Activated T-cell treated with anti-CD3 and anti-CD28 coated beads for 1 hour (primary cell): ENCODE measurements around the gene IL6.
"Not testable (repeated sequence)": the region's sequence is repeated elsewhere in the genome, so short reads cannot be mapped to it uniquely, and the experiment has no call there.

ENCODE experiments used
- DNase-seq: peaks from one replicate; pipeline ENCODE4 v3.0.0-alpha.2; 2020; ENCODE audit warnings: low read depth

Gene IL6

GRCh38 chr7:22703978-22704610, 22.9 kb upstream of the IL6 start:
- DNase-seq: not testable (repeated sequence)

- DNase-seq: not testable (repeated sequence)
Measured at GRCh38 chr7:22704722-22705121, 22.3 kb upstream of the IL6 start.

- DNase-seq: not testable (repeated sequence)
Measured at GRCh38 chr7:22705874-22706273, 21.1 kb upstream of the IL6 start.

- not testable (repeated sequence) for DNase-seq
Measured at GRCh38 chr7:22707026-22707691, 19.8 kb upstream of the IL6 start.

- DNase-seq: not testable (repeated sequence)
Measured at GRCh38 chr7:22708214-22708613, 18.8 kb upstream of the IL6 start.

GRCh38 chr7:22708677-22709061, 18.3 kb upstream of the IL6 start:
- not testable (repeated sequence) for DNase-seq

- DNase-seq: not testable (repeated sequence)
Measured at GRCh38 chr7:22709062-22709829, 17.8 kb upstream of the IL6 start.

GRCh38 chr7:22709857-22710256, 17.1 kb upstream of the IL6 start:
- DNase-seq: no peak

- DNase-seq: no peak
Measured at GRCh38 chr7:22712999-22713398, 14.0 kb upstream of the IL6 start.

- DNase-seq: no peak
Measured at GRCh38 chr7:22713463-22713862, 13.5 kb upstream of the IL6 start.

GRCh38 chr7:22715969-22716368, 11.0 kb upstream of the IL6 start:
- no peak for DNase-seq

- DNase-seq: no peak
Measured at GRCh38 chr7:22717760-22718159, 9.2 kb upstream of the IL6 start.

GRCh38 chr7:22718200-22718711, 8.7 kb upstream of the IL6 start:
- DNase-seq: no peak

GRCh38 chr7:22718911-22719420, 8.0 kb upstream of the IL6 start:
- DNase-seq: no peak

GRCh38 chr7:22720791-22721786, 5.9 kb upstream of the IL6 start:
- DNase-seq: no peak

GRCh38 chr7:22722536-22723180, 4.3 kb upstream of the IL6 start:
- no peak for DNase-seq

- DNase-seq: no peak
Measured at GRCh38 chr7:22723181-22723601, 3.8 kb upstream of the IL6 start.

- DNase-seq: no peak
Measured at GRCh38 chr7:22723637-22724036, 3.4 kb upstream of the IL6 start.

GRCh38 chr7:22724861-22725260, 2.1 kb upstream of the IL6 start:
- no peak for DNase-seq

- no peak for DNase-seq
Measured at GRCh38 chr7:22725585-22725984, 1.4 kb upstream of the IL6 start.

GRCh38 chr7:22726345-22726906, 574 bp upstream of the IL6 start:
- peak; percentile 15 for DNase-seq
